RWPE2 (cell line): ENCODE data around the gene FAM174C.

ENCODE experiments used
- ATAC-seq: fragments of 200-7000 bp; cut with Tn5 transposase; 3 replicates; pipeline ENCODE4 v1.9.1; 2021; ENCODE audit warnings: low read depth
- DNase-seq: peaks from one replicate; pipeline ENCODE4 v3.0.0-alpha.2; 2020; ENCODE audit warnings: low spot score
- H3K27ac ChIP-seq: fragments of 450-650 bp; 2 replicates; pipeline ENCODE4 v1.5.1; 2017; ENCODE audit warnings: mild to moderate bottlenecking; ENCODE audit not compliant: poor library complexity, severe bottlenecking
- H3K27me3 ChIP-seq: fragments of 250-450 bp; sonication (Bioruptor Pico); 2 replicates; pipeline ENCODE4 v1.5.1; 2021; ENCODE audit warnings: mild to moderate bottlenecking, moderate library complexity; ENCODE audit not compliant: insufficient read depth, poor library complexity, severe bottlenecking
- H3K36me3 ChIP-seq: fragments of 250-450 bp; sonication (Bioruptor Pico); 2 replicates; pipeline ENCODE4 v1.5.1; 2020; ENCODE audit warnings: low read depth, mild to moderate bottlenecking, moderate library complexity
- H3K4me1 ChIP-seq: fragments of 250-450 bp; sonication (Bioruptor Pico); 2 replicates; pipeline ENCODE4 v1.5.1; 2021; ENCODE audit warnings: mild to moderate bottlenecking, moderate library complexity; ENCODE audit not compliant: insufficient read depth, poor library complexity, severe bottlenecking
- H3K4me3 ChIP-seq: fragments of 250-450 bp; sonication (Bioruptor Pico); 2 replicates; pipeline ENCODE4 v1.5.1; 2021; ENCODE audit warnings: mild to moderate bottlenecking, moderate library complexity; ENCODE audit not compliant: severe bottlenecking
- H3K9me3 ChIP-seq: fragments of 250-450 bp; sonication (Bioruptor Pico); 2 replicates; pipeline ENCODE4 v1.5.1; 2021; ENCODE audit warnings: mild to moderate bottlenecking, moderate library complexity; ENCODE audit not compliant: severe bottlenecking
- CTCF ChIP-seq: fragments of 450-650 bp; IDR thresholded peaks from one replicate; pipeline ENCODE4 v1.5.1; 2017; ENCODE audit warnings: mild to moderate bottlenecking, moderate library complexity; ENCODE audit not compliant: poor library complexity, severe bottlenecking

The FAM174C gene

GRCh38 chr19:1237754-1238368 lies 37.5 kb upstream of the FAM174C start, which contains the start of gene CBARP:
Gene CBARP, minus strand, starts transcription at chr19:1238005. Its CDS starts 1,905 bp downstream, at chr19:1236100.
- DNase-seq: no peak
- no peak for ATAC-seq
- H3K27me3 ChIP-seq: no peaks in the 10 kb centered on the region
- peaks cover 6% of the 10 kb centered on the region for H3K4me1 ChIP-seq
- no peaks in the 10 kb centered on the region for H3K9me3 ChIP-seq
- peak within 1 kb of the TSS; percentile 88 for H3K4me3 ChIP-seq
- H3K36me3 ChIP-seq: peaks cover 18% of the 10 kb centered on the region
- TF ChIP-seq CTCF: no peak
- peak within 1 kb of the TSS; percentile 97 for H3K27ac ChIP-seq

- peak overlapping the region; percentile 97 for H3K27ac ChIP-seq
- H3K4me3 ChIP-seq: peak overlapping the region; percentile 88
- no peak for TF ChIP-seq CTCF
- H3K9me3 ChIP-seq: no peaks in the 10 kb centered on the region
- ATAC-seq (no peak), DNase-seq (no peak)
- H3K36me3 ChIP-seq: peaks cover 14% of the 10 kb centered on the region
- H3K4me1 ChIP-seq: peaks cover 10% of the 10 kb centered on the region
- H3K27me3 ChIP-seq: no peaks in the 10 kb centered on the region
Observed at GRCh38 chr19:1238369-1239303, 36.7 kb upstream of the FAM174C start.

- Histone ChIP-seq H3K27me3 (no peaks in the 10 kb centered on the region), H3K4me3 (no peak overlapping the region), H3K9me3 (no peaks in the 10 kb centered on the region), H3K27ac (peak overlapping the region; percentile 97), H3K4me1 (peaks cover 15% of the 10 kb centered on the region), H3K36me3 (peaks cover 13% of the 10 kb centered on the region)
- ATAC-seq (no peak), DNase-seq (no peak)
- no peak for TF ChIP-seq CTCF
Observed at GRCh38 chr19:1239420-1239795, 35.9 kb upstream of the FAM174C start.

GRCh38 chr19:1239796-1240737 lies 35.3 kb upstream of the FAM174C start:
- Histone ChIP-seq H3K27me3 (no peaks in the 10 kb centered on the region), H3K9me3 (no peaks in the 10 kb centered on the region), H3K4me1 (peaks cover 18% of the 10 kb centered on the region), H3K36me3 (peaks cover 12% of the 10 kb centered on the region), H3K4me3 (peak overlapping the region; percentile 6), H3K27ac (peak overlapping the region; percentile 97)
- ATAC-seq (peak; percentile 7; the same call in 2 of the 3 replicates), DNase-seq (no peak)
- TF ChIP-seq CTCF: peak; percentile 89
